AG04449 (cell line): ENCODE measurements around the gene ACTR2.

Experiments used
- CTCF ChIA-PET: fragments of 350-600 bp; formaldehyde crosslinking; extraction: SDS; loops from one replicate; lab custom pipeline; 2021; ENCODE audit warnings: antibody characterized with exemption; lab: Yijun Ruan, JAX
- POLR2A ChIA-PET: fragments of 400-600, 350-600 bp; formaldehyde crosslinking; extraction: SDS; loops from one replicate; lab custom pipeline; 2020; ENCODE audit warnings: antibody characterized with exemption, inconsistent platforms; lab: Yijun Ruan, JAX
- DNase-seq: peaks from one replicate; pipeline ENCODE4 v3.0.0-alpha.2; 2010; ENCODE audit warnings: low read depth, low spot score
- H3K4me3 ChIP-seq: 2 replicates; pipeline ENCODE4 v1.5.1; 2011; ENCODE audit warnings: low read depth, mild to moderate bottlenecking, control low read depth, low read length
- CTCF ChIP-seq: IDR thresholded peaks from one replicate; pipeline ENCODE4 v1.5.1; 2011; ENCODE audit warnings: mild to moderate bottlenecking, moderate library complexity, low read length, control low read depth, inconsistent platforms; ENCODE audit not compliant: insufficient read depth; ENCODE audit errors: missing control alignments

ACTR2 gene

GRCh38 chr2:65186872-65187851, 40.5 kb upstream of the ACTR2 start:
- TF ChIP-seq CTCF: peak; percentile 81
- POLR2A ChIA-PET: interaction anchor here (0.6 kb wide), 1 partner anchor 245 kb away, joined by 3 read pairs; the partner anchor contains the start of gene SPRED2
- H3K4me3 ChIP-seq: no peak overlapping the region
- CTCF ChIA-PET: interaction anchor here (0.6 to 5.7 kb wide), 36 partner anchors 10 to 856 kb away, joined by 3 to 62 read pairs (median 3); partner anchors contain the start of genes CEP68 and RAB1A
- peak; percentile 34 for DNase-seq

DNA sequence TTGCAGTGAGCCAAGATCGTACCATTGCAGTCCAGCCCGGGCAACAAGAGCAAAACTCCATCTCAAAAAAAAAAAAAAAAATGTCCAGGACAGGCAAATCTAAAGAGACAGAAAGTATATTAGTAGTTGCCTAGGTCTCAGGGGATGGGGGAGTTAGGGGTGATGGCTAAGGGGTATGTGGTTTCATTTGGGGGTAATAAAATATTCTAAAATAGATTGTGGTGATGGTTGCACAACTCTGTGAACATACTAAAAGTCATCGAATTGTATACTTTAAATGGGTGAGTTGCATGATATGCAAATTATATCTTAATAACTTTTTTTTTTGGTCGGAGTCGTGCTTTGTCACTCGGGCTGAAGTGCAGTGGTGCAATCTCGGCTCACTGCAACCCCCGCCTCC, 34.2 kb upstream of the ACTR2 start:
- ChIA-PET POLR2A (no interaction called here), CTCF (no interaction called here)
- H3K4me3 ChIP-seq: no peak overlapping the region
- no peak for DNase-seq
- no peak for TF ChIP-seq CTCF

DNA sequence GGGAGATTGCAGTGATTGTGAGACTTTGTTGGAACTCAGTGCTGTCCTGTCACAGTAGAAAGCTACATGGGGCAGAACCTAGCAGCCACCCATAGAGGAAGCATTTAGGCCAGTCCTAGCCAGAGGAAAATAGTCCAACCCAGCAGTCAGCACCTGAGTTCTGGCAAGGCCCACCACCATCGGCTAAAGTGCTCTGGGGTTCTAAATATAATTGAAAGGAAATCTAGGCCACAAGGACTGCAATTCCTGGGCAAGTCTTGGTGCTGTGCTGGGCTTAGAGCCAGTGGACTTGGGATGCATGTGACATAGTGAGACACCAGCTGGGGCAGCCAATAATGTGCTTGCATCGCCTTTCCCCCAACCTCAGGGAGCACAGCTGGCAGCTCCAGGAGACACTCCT, 28.9 kb upstream of the ACTR2 start:
- ChIA-PET CTCF (interaction anchor here (1.1 to 7.3 kb wide), 2 partner anchors 12 to 112 kb away, joined by 3 to 52 read pairs; no protein-coding TSS in a partner anchor), POLR2A (no interaction called here)
- no peak overlapping the region for H3K4me3 ChIP-seq
- DNase-seq: no peak
- no peak for TF ChIP-seq CTCF

GRCh38 chr2:65199166-65199565, 28.5 kb upstream of the ACTR2 start:
- no peak overlapping the region for H3K4me3 ChIP-seq
- no peak for TF ChIP-seq CTCF
- ChIA-PET POLR2A (no interaction called here), CTCF (interaction anchor here (1.1 to 7.3 kb wide), 2 partner anchors 12 to 113 kb away, joined by 3 to 52 read pairs; no protein-coding TSS in a partner anchor)
- no peak for DNase-seq

DNA sequence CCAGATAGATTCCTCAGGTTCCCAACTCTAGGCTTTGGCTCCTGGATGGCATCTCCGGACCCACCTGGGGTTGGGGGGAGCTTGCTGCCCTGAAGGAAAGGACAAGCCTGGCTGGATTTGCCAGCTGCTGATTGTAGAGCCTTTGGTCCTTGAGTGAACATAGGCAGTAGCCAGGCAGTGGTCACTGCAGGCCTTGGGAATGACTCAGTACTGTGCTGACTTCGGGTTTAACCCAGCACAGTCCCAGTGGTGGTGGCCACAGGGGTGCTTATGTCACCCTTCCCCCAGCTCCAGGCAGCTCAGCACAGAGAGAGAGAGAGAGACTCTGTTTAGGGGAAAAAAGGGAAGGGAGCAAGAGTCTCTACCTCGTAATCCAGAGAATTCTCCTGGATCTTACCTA, 27.7 kb upstream of the ACTR2 start:
- TF ChIP-seq CTCF: no peak
- ChIA-PET POLR2A (no interaction called here), CTCF (interaction anchor here (1.1 to 7.3 kb wide), 3 partner anchors 13 to 283 kb away, joined by 3 to 52 read pairs (median 4); no protein-coding TSS in a partner anchor)
- H3K4me3 ChIP-seq: no peak overlapping the region
- no peak for DNase-seq
